MG63 (cell line): ENCODE measurements around the gene B3GALT5. TPM values are rescaled to one million over a fixed set of nuclear protein-coding genes. Genes with fewer than 3 reads are reported as not detected.

Experiments
- DNase-seq: peaks from one replicate; pipeline ENCODE4 v3.0.0-alpha.2; 2020
- H3K27me3 ChIP-seq: fragments of 250-450 bp; sonication (Bioruptor Pico); 2 replicates; pipeline ENCODE4 v1.5.1; 2020; ENCODE audit warnings: mild to moderate bottlenecking, moderate library complexity
- H3K36me3 ChIP-seq: fragments of 250-450 bp; sonication (Bioruptor Pico); 2 replicates; pipeline ENCODE4 v1.5.1; 2020; ENCODE audit warnings: mild to moderate bottlenecking, moderate library complexity
- H3K4me3 ChIP-seq: fragments of 250-450 bp; sonication (Bioruptor Pico); 2 replicates; pipeline ENCODE4 v1.5.1; 2020; ENCODE audit warnings: mild to moderate bottlenecking, moderate library complexity
- H3K9me3 ChIP-seq: fragments of 250-450 bp; sonication (Bioruptor Pico); 2 replicates; pipeline ENCODE4 v1.5.1; 2020; ENCODE audit warnings: mild to moderate bottlenecking, moderate library complexity
- total RNA-seq: library from RNA; depleted of rRNA; stranded (reverse); fragments of >200 nt; shearing (Covaris generic); gene quantifications from 2 replicates; pipeline ENCODE4 v1.2.3, GENCODE V29; 2014; ENCODE audit warnings: low replicate concordance

Gene B3GALT5
- total RNA-seq, 1 experiment from 2014 or later = 0.10 TPM

- Histone ChIP-seq H3K9me3 (no peaks in the 10 kb centered on the region), H3K36me3 (no peaks in the 10 kb centered on the region), H3K4me3 (no peak overlapping the region), H3K27me3 (no peaks in the 10 kb centered on the region)
- DNase-seq = no peak
Observed at GRCh38 chr21:39599191-39599970, 13.4 kb upstream of the B3GALT5 start.

DNA sequence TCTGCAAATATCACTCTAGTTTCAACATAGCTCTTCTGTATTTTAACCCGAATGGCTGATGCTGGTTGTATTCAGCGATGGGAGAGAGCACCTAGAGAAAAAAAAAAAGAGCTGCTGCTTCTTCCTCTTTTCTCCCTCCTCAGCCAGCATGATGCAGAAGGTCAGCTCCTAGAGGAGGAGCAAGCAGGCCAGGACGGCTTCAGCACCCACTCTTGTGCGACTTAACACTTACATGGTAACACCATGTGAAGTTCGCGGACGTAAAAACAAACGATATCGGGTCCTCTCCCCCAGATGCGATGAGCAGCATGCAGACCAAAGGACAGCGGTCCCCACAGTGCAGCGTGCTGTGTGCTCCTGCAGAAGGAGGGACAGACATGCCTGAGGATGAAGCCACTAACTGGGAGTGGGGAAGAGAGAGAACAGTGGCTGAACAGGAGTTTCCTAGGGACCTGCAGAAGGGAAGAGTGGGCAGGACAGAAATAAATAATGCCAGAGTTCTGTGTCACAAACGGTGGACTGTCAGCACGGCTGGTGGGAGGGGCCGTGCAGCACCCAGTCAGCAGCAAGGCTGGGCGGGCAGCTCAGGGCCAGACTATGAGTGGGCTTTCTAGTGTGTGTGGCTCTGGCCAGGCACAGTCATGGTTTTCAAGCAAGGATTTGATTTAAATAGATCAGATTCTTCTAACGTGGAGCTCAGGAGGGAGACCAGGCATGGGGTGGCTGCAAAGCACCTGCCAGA lies 11.4 kb upstream of the B3GALT5 start:
- no peaks in the 10 kb centered on the region for H3K9me3 ChIP-seq
- no peak overlapping the region for H3K4me3 ChIP-seq
- no peaks in the 10 kb centered on the region for H3K27me3 ChIP-seq
- no peak for DNase-seq
- H3K36me3 ChIP-seq = no peaks in the 10 kb centered on the region

DNA sequence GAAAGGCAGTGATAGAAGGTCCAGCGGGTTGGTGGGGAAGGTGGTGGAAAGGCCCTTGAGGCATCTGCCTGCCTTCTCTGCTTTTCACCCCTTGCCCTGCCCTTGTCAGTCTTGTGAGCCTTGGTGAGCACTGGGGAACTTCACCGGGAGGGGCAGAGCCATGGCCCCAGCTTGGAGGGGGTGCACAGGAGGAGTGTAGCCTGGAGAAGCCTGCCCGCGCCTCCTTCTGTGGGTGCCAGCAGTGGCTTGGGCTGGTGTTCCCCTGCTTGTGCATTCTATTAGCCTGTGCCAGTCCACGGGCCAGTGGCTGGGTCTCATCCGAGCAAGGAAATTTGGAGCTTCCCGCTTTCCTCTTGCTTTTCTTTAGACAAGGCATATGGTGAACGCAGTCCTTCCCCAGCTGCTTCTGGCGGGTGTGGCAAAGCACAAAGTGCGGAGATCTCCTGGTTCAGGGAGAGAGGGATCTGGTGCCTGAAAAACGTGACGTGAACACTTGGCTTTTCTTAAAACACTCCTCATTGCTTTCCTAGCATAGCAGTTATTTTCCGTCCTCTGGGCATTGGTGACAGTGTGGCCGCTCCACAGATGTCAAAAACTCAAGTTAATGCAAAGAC lies 10.6 kb upstream of the B3GALT5 start:
- Histone ChIP-seq H3K4me3 (no peak overlapping the region), H3K36me3 (no peaks in the 10 kb centered on the region), H3K27me3 (no peaks in the 10 kb centered on the region), H3K9me3 (no peaks in the 10 kb centered on the region)
- no peak for DNase-seq

- no peak for DNase-seq
- H3K27me3 ChIP-seq = no peaks in the 10 kb centered on the region
- H3K9me3 ChIP-seq = no peaks in the 10 kb centered on the region
- no peak overlapping the region for H3K4me3 ChIP-seq
- H3K36me3 ChIP-seq = no peaks in the 10 kb centered on the region
Observed at GRCh38 chr21:39602793-39603192, 9.9 kb upstream of the B3GALT5 start.

DNA sequence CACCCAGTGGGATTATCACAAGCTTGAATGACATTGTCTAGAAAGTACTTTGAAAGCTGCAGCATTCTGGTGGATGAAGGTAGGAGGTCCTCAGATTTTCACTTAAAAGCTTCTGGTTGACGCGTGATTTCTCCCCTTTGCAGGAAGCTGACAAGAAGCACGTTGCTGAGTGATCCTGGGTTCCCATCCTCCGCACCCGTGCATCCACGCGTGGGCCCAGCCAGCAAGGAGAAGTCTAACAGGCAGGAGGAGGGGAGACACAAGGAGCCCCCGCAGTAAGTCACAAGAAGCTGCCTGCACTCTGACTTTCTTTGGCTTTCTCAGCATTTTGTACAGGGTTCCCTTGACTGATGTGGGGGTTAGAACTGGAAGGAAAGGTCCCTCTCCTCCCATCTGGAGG lies 7.8 kb upstream of the B3GALT5 start:
- Histone ChIP-seq H3K36me3 (no peaks in the 10 kb centered on the region), H3K4me3 (no peak overlapping the region), H3K9me3 (no peaks in the 10 kb centered on the region), H3K27me3 (no peaks in the 10 kb centered on the region)
- no peak for DNase-seq

DNA sequence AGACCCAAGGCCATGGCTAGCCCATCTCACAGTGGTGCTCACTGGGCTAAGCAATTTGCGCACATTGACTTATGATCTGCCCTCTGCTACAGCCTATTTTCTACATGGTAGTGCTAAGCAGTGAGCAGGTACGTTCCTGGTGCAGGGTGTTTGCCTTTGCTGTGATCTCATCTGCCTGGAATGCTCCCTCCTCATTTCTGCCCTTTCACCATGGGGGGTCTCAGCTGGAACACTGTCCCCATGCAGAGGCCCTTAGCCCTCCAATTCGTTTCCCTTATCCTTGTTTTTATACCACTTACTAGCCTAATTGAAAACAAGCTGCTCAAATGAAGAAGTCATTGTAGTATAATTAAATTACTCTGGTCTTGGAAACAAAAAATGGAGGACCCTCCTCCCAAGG lies 2.0 kb upstream of the B3GALT5 start:
- Histone ChIP-seq H3K9me3 (no peaks in the 10 kb centered on the region), H3K27me3 (peaks cover 11% of the 10 kb centered on the region), H3K36me3 (no peaks in the 10 kb centered on the region), H3K4me3 (no peak overlapping the region)
- DNase-seq = no peak

DNA sequence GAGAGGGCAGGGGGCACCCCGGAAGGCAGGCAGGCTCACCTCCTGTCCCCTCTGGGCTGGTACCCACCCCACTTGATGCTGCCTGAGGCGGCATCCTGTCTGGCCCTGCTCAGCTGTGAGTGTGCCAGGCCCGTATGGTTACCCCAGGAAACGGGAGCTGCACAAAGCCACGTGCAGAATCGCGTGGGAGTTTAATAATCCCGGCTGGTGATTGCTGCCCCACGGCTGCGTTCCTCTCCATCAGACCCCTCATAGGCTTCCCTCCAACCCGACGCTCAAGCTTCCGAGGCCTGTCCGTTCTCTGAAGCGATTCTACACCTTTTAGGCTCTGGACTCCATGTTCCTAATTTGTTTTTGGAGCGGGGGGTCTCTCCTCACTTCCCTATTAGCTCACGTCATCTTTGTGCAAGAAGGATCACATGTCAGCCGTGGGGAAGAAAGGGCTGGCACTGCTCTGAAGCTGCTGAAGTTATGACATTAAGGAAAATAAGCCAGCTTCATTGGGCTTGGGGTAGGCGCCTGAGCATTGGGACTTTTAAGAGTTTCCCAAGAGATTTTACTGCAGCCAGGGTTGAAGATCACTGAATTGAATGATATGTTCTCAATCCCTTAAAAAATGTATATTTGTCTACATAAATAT lies 1.1 kb upstream of the B3GALT5 start:
- Histone ChIP-seq H3K9me3 (no peaks in the 10 kb centered on the region), H3K27me3 (peaks cover 11% of the 10 kb centered on the region)
- no peak for DNase-seq

GRCh38 chr21:39613041-39613934 lies 548 bp downstream of the B3GALT5 start:
- Histone ChIP-seq H3K27me3 (peaks cover 11% of the 10 kb centered on the region), H3K4me3 (peak overlapping the region; percentile 24), H3K36me3 (no peaks in the 10 kb centered on the region), H3K9me3 (no peaks in the 10 kb centered on the region)
- DNase-seq = no peak

More for the DNA sequence above, 1.1 kb upstream of the B3GALT5 start:
- Histone ChIP-seq H3K4me3 (no peak overlapping the region), H3K36me3 (no peaks in the 10 kb centered on the region)

- no peak for DNase-seq
- Histone ChIP-seq H3K36me3 (no peaks in the 10 kb centered on the region), H3K4me3 (no peak overlapping the region), H3K27me3 (peaks cover 11% of the 10 kb centered on the region), H3K9me3 (no peaks in the 10 kb centered on the region)
Observed at GRCh38 chr21:39616211-39616772, 3.6 kb downstream of the B3GALT5 start.

DNA sequence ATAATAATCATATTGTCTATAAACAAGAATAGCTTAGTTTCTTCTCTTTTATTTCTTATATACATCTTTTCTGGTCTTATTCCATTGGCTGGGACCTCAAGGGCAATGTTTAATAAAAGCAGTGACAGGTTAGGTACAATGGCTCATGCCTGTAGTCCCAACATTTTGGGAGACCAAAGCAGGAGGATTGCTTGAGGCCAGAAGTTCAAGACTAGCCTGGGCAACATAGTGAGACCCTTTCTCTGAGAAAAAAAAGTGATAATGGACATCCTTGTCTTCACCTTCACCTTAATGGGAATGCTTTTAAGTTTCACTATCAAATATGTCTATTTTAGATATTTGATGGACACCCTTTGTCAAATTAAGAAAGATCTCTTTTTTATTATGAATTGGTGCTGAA lies 8.1 kb downstream of the B3GALT5 start:
- no peak for DNase-seq
- Histone ChIP-seq H3K27me3 (no peaks in the 10 kb centered on the region; the same call in 1 of the 2 replicates), H3K36me3 (no peaks in the 10 kb centered on the region), H3K4me3 (no peak overlapping the region), H3K9me3 (peaks cover 5% of the 10 kb centered on the region; the same call in 1 of the 2 replicates)

DNA sequence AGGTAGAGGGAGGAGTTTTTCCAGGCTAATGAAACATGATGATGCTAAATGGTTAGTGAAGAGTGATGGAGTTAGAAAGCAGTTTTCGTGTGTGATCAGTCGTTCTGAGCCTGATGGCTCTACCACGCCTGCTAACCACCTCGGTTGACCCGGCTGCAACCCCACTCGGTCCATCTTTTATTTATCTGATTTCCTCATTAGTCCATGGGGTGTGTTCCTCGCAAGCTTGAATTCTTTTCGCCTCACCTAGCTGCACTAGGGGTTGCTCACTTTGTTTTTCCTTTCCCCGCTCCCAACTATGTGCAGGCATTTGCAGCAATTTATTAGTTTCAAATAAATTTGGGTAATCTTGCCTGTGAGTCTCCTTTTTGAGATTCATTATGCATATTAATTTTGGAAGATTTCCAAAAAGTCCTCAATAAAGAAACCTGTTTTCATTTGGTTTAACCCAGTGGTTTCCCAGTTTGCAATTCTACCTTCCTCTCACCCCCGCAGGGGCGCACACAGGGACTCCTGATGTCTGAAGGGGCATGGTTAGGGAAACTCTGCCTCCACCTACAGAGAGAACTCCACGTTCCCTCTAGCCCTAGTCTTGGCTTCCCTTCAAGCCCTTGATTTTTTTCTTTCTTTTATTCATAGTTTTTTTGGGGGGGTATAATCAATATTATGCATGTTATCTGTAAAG lies 12.6 kb downstream of the B3GALT5 start:
- H3K4me3 ChIP-seq = no peak overlapping the region
- no peak for DNase-seq
- H3K9me3 ChIP-seq = peaks cover 5% of the 10 kb centered on the region; the same call in 1 of the 2 replicates
- H3K27me3 ChIP-seq = no peaks in the 10 kb centered on the region
- H3K36me3 ChIP-seq = no peaks in the 10 kb centered on the region

GRCh38 chr21:39628385-39628784 lies 15.6 kb downstream of the B3GALT5 start:
- no peak for DNase-seq
- Histone ChIP-seq H3K36me3 (no peaks in the 10 kb centered on the region), H3K27me3 (no peaks in the 10 kb centered on the region), H3K4me3 (no peak overlapping the region), H3K9me3 (peaks cover 4% of the 10 kb centered on the region; the same call in 1 of the 2 replicates)

- no peaks in the 10 kb centered on the region for H3K9me3 ChIP-seq
- DNase-seq = peak; percentile 52
- no peaks in the 10 kb centered on the region for H3K27me3 ChIP-seq
- H3K4me3 ChIP-seq = no peak overlapping the region; the same call in 1 of the 2 replicates
- no peaks in the 10 kb centered on the region for H3K36me3 ChIP-seq
Observed at GRCh38 chr21:39630191-39630591, 17.5 kb downstream of the B3GALT5 start.

GRCh38 chr21:39630827-39631226 lies 18.1 kb downstream of the B3GALT5 start:
- DNase-seq = no peak
- Histone ChIP-seq H3K4me3 (no peak overlapping the region), H3K36me3 (no peaks in the 10 kb centered on the region), H3K9me3 (no peaks in the 10 kb centered on the region), H3K27me3 (no peaks in the 10 kb centered on the region)

DNA sequence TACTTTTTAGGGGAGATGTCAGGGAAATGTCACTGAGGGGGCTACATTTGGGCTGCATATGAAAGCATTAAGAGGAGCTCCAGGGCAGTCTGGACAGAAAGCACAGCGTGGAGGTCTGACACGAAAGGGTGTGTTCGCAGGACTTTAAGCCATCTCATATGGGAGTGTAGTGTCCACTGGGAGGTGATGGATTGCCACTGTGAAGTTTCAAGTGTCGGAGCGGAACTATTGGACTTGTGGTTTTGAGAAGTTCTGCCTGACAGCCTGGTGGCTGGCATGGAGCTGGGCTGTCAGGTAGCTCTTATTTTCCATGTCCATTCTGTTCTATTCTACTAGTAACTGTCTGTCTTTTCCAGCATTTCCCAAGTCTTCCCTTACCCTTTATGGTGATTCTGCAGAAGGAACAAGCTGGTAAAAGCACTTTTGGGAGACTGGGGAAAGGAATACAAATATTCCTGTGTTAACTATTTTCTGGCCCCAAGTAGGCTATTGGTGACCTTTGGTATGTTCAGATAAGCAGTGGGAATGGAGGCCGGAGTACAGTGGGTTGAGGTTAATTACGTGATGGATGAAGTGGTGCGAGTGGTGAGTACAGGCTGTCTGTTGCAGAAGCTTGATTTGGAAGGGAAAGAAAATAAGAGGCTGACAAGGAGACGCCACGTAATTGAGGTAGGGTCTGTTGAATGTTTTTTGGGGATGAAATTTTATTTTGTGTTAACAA lies 19.3 kb downstream of the B3GALT5 start:
- no peak for DNase-seq
- H3K36me3 ChIP-seq = no peaks in the 10 kb centered on the region
- no peak overlapping the region for H3K4me3 ChIP-seq

More for the DNA sequence above, 19.3 kb downstream of the B3GALT5 start:
- Histone ChIP-seq H3K27me3 (no peaks in the 10 kb centered on the region), H3K9me3 (no peaks in the 10 kb centered on the region)
